HepG2 (cell line): Measurements from ENCODE around the gene MAN2C1. TPM values are rescaled to one million over a fixed set of nuclear protein-coding genes. Genes with fewer than 3 reads are reported as not detected.

Source experiments
- ATAC-seq: fragments of 200-7000 bp; cut with Tn5 transposase; 3 replicates; pipeline ENCODE4 v1.9.1; 2020; ENCODE audit warnings: mild to moderate bottlenecking, moderate library complexity
- BruUV-seq: library from RNA; stranded (reverse); fragments of 400-500 nt; replicated peaks from 2 replicates; lab custom pipeline; 2021; lab: Mats Ljungman, UMichigan
- CTCF ChIA-PET: fragments of 300-600 bp; formaldehyde crosslinking; extraction: SDS; loops from one replicate; lab custom pipeline; 2021; ENCODE audit warnings: low total read pairs, inconsistent platforms, low intra/inter-chr PET ratio; lab: Yijun Ruan, JAX
- POLR2A ChIA-PET: fragments of 350-600 bp; sonication (Branson Sonifier 250); formaldehyde crosslinking; loops from one replicate; lab custom pipeline; 2020; ENCODE audit warnings: antibody characterized with exemption, inconsistent platforms; lab: Yijun Ruan, JAX
- DNase-seq: peaks from one replicate; pipeline ENCODE4 v3.0.0-alpha.2; 2015; ENCODE audit warnings: low spot score
- FAIRE-seq: peaks from 3 replicates; lab custom pipeline; 2011; peaks lifted over from hg19 to GRCh38; lab: Jason Lieb, UNC
- H2AFZ ChIP-seq: one replicate; pipeline ENCODE4 v1.6.1; 2011; ENCODE audit warnings: low read length, inconsistent platforms
- H3K27ac ChIP-seq: fragments of 300-600 bp; 3 replicates; pipeline ENCODE4 v1.8.0; 2011; ENCODE audit warnings: mixed run types, mild to moderate bottlenecking, mixed read lengths, low read length, inconsistent platforms; ENCODE audit not compliant: insufficient read depth; ENCODE audit errors: extremely low read length
- H3K27me3 ChIP-seq, 2 experiments: fragments of 200-600 bp in 1 of 2; 2 replicates in 1 of 2; 3 replicates in 1 of 2; pipeline versions ENCODE4 v1.6.0 to v1.8.0; 2011; ENCODE audit warnings: low read length in 2 of 2, mild to moderate bottlenecking in 2 of 2, moderate library complexity in 2 of 2, inconsistent platforms in 1 of 2; ENCODE audit not compliant: insufficient read depth in 2 of 2, control insufficient read depth in 1 of 2
- H3K36me3 ChIP-seq, 2 experiments: fragments of 200-600 bp in 1 of 2; replicated peaks in 1 of 2; 2 replicates in 1 of 2; 3 replicates in 1 of 2; pipeline versions ENCODE4 v1.5.1 to v1.8.0; 2011; ENCODE audit warnings: low read length in 2 of 2, inconsistent platforms in 1 of 2; ENCODE audit not compliant: insufficient read depth in 2 of 2, control insufficient read depth in 1 of 2
- H3K4me1 ChIP-seq: 2 replicates; pipeline ENCODE4 v1.5.1; 2012; ENCODE audit warnings: low read length, inconsistent platforms; ENCODE audit not compliant: insufficient read depth
- H3K4me2 ChIP-seq: 2 replicates; pipeline ENCODE4 v1.6.0; 2011; ENCODE audit warnings: low read depth, low read length, inconsistent platforms
- H3K4me3 ChIP-seq, 3 experiments: fragments of 200-600 bp in 1 of 3; sonication (generic), shearing (Covaris generic) in 1 of 3; replicated peaks in 1 of 3; 2 replicates each; pipeline ENCODE4 v1.5.1; 2011 to 2016; ENCODE audit warnings: low read length in 3 of 3, inconsistent platforms in 2 of 3, low read depth in 2 of 3, mild to moderate bottlenecking in 2 of 3, control low read depth in 1 of 3, mixed read lengths in 1 of 3; ENCODE audit not compliant: insufficient read depth in 1 of 3
- H3K79me2 ChIP-seq: one replicate; pipeline ENCODE4 v1.6.1; 2011; ENCODE audit warnings: low read length, inconsistent platforms; ENCODE audit not compliant: insufficient read depth
- H3K9ac ChIP-seq: 2 replicates; pipeline ENCODE4 v1.6.0; 2011; ENCODE audit warnings: mild to moderate bottlenecking, low read depth, low read length, inconsistent platforms; ENCODE audit not compliant: insufficient read depth
- H3K9me3 ChIP-seq: 2 replicates; pipeline ENCODE4 v1.5.1; 2012; ENCODE audit warnings: mild to moderate bottlenecking, low read length
- H4K20me1 ChIP-seq: 2 replicates; pipeline ENCODE4 v1.6.0; 2011; ENCODE audit warnings: inconsistent platforms, mild to moderate bottlenecking, low read length, moderate library complexity; ENCODE audit not compliant: insufficient read depth
- DNMT3B ChIP-seq: conservative IDR thresholded peaks from 2 replicates; pipeline ENCODE4 v1.6.1; 2016; ENCODE audit warnings: missing biosample characterization, control low read depth
- KDM3A ChIP-seq: IDR thresholded peaks from 2 replicates; pipeline ENCODE4 v1.6.1; 2018; ENCODE audit warnings: low read depth, missing compliant biosample characterization
- MTF1 ChIP-seq: sonication (generic); formaldehyde crosslinking; IDR thresholded peaks from 2 replicates; pipeline ENCODE4 v1.5.0; 2020; ENCODE audit warnings: missing genetic modification reagents
- NFATC3 ChIP-seq: sonication (generic); formaldehyde crosslinking; IDR thresholded peaks from 2 replicates; pipeline ENCODE4 v1.5.1; 2020; ENCODE audit warnings: mild to moderate bottlenecking, missing genetic modification reagents
- NFRKB ChIP-seq: fragments of 450-650 bp; IDR thresholded peaks from 2 replicates; pipeline ENCODE4 v1.6.1; 2017
- STAG1 ChIP-seq: sonication (generic); formaldehyde crosslinking; IDR thresholded peaks from 2 replicates; pipeline ENCODE4 v1.4.0; 2020; ENCODE audit warnings: missing genetic modification reagents
- TFAP4 ChIP-seq: sonication (generic); IDR thresholded peaks from 2 replicates; pipeline ENCODE4 v1.6.1; 2016; ENCODE audit warnings: low read depth, borderline replicate concordance
- TRIM24 ChIP-seq: sonication (generic); formaldehyde crosslinking; IDR thresholded peaks from 2 replicates; pipeline ENCODE4 v1.8.0; 2022; ENCODE audit warnings: mild to moderate bottlenecking, missing genetic modification reagents
- ZBTB21 ChIP-seq: sonication (generic); formaldehyde crosslinking; IDR thresholded peaks from 2 replicates; pipeline ENCODE4 v1.4.0; 2020; ENCODE audit warnings: missing genetic modification reagents
- ZFX ChIP-seq: sonication (generic); formaldehyde crosslinking; IDR thresholded peaks from 2 replicates; pipeline ENCODE4 v1.4.0; 2020; ENCODE audit warnings: mild to moderate bottlenecking, low read depth, missing genetic modification reagents, moderate library complexity
- ZNF264 ChIP-seq: sonication (generic); formaldehyde crosslinking; IDR thresholded peaks from 2 replicates; pipeline ENCODE4 v1.4.0; 2020; ENCODE audit warnings: missing genetic modification reagents
- ZNF746 ChIP-seq: sonication (generic); formaldehyde crosslinking; IDR thresholded peaks from 2 replicates; pipeline ENCODE4 v1.8.0; 2022; ENCODE audit warnings: mild to moderate bottlenecking, missing genetic modification reagents
- ZNF790 ChIP-seq: sonication (generic); formaldehyde crosslinking; IDR thresholded peaks from 2 replicates; pipeline ENCODE4 v1.8.0; 2022; ENCODE audit warnings: missing genetic modification reagents, mild to moderate bottlenecking, borderline replicate concordance
- WGBS: methylation state at CpG from one replicate; pipeline ENCODE4 v1.1.6; 2017; ENCODE audit warnings: low lambda C conversion rate; 5-methylcytosine and 5-hydroxymethylcytosine counted together
- in situ Hi-C: cut with HindIII; loops from 2 replicates; pipeline ENCODE4 v1.10.0; 2017; ENCODE audit warnings: low pct_unique_long_range_greater_than_20kb; ENCODE audit not compliant: extremely low pct_ligation_motif_present
- intact Hi-C: fragments of 100-400 bp; cut with micrococcal nuclease; formaldehyde crosslinking; loops from one replicate; pipeline ENCODE4 v1.10.0; 2022; ENCODE audit not compliant: unreplicated experiment
- polyA plus RNA-seq, 8 experiments: library from polyadenylated mRNA; depleted of rRNA in 3 of 8; stranded (reverse) in 7 of 8; unstranded in 1 of 8; fragments of >200 nt; fragmentation: Illumina TruSeq in 4 of 8; extraction: Trizol in 4 of 8; gene quantifications; 2 replicates each; pipeline versions ENCODE4 v1.2.1 to v1.2.3, GENCODE V29; 2011 to 2016; ENCODE audit warnings: low read depth in 4 of 8, missing spikeins in 1 of 8, mixed read lengths in 1 of 8; ENCODE audit not compliant: insufficient read depth in 1 of 8
- total RNA-seq, 5 experiments: library from RNA; depleted of rRNA; stranded (reverse); fragments of >200 nt; fragmentation: Illumina TruSeq; extraction: Trizol; gene quantifications; 2 replicates each; pipeline ENCODE4 v1.2.3, GENCODE V29; 2016; ENCODE audit warnings: low read depth in 1 of 5
- TF ChIP-seq, protein P1 (sequence below): IDR thresholded peaks from 2 replicates; pipeline ENCODE4 v1.6.1; 2016; ENCODE audit warnings: low read depth

The MAN2C1 gene
- total and polyA plus RNA-seq, 2 of the 13 experiments (the other 11 are each of a cell fraction or from before 2014, with no cell fraction given), result 62.6 to 71.0 TPM

GRCh38 chr15:75328493-75329314, 39.7 kb downstream of the MAN2C1 start (continued):
- TF ChIP-seq NFATC3 (no peak), TFAP4 (peak; percentile 40; the same call in 1 of the 2 replicates), STAG1 (CRISPR knock-in tag) (peak; percentile 23; the same call in 1 of the 2 replicates), ZNF746 (CRISPR knock-in tag) (no peak)

GRCh38 chr15:75327491-75327890, 40.9 kb downstream of the MAN2C1 start:
- Histone ChIP-seq H3K9me3 (no peaks in the 10 kb centered on the region), H3K4me3 (no peak overlapping the region), H2AFZ (no peak overlapping the region), H3K4me2 (no peak overlapping the region), H3K79me2 (no peaks in the 10 kb centered on the region), H3K9ac (no peak overlapping the region), H3K27ac (no peak overlapping the region), H3K27me3 (peaks cover 0 to 4% of the 10 kb centered on the region in 2 experiments; a peak in 2 of 5 replicates), H3K4me1 (peaks cover 23% of the 10 kb centered on the region), H3K36me3 (no peaks in the 10 kb centered on the region), H4K20me1 (no peaks in the 10 kb centered on the region)
- no peak for FAIRE-seq
- CTCF ChIA-PET, result no interaction called here
- 0% methylated on average over 1 of the region's 3 CpGs for WGBS
- BruUV-seq, result no TSS peak
- ATAC-seq, result no peak
- no peak for DNase-seq
- intact Hi-C loops (no loop called here), in situ Hi-C loops (no loop called here)
- no peak for TF ChIP-seq ZFX (CRISPR knock-in tag)
- no peak for TF ChIP-seq MTF1 (CRISPR knock-in tag)
- TF ChIP-seq KDM3A (CRISPR knock-in tag), result no peak
- TF ChIP-seq ZNF790, result no peak
- TF ChIP-seq ZNF264 (CRISPR knock-in tag), result no peak
- no peak for TF ChIP-seq TRIM24 (CRISPR knock-in tag)
- TF ChIP-seq, protein P1, sequence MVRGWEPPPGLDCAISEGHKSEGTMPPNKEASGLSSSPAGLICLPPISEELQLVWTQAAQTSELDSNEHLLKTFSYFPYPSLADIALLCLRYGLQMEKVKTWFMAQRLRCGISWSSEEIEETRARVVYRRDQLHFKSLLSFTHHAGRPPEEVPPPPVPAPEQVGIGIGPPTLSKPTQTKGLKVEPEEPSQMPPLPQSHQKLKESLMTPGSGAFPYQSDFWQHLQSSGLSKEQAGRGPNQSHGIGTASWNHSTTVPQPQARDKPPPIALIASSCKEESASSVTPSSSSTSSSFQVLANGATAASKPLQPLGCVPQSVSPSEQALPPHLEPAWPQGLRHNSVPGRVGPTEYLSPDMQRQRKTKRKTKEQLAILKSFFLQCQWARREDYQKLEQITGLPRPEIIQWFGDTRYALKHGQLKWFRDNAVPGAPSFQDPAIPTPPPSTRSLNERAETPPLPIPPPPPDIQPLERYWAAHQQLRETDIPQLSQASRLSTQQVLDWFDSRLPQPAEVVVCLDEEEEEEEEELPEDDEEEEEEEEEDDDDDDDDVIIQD, result no peak
- no peak for TF ChIP-seq DNMT3B (CRISPR knock-in tag)
- TF ChIP-seq NFRKB, result no peak
- TF ChIP-seq ZBTB21, result no peak
- TF ChIP-seq, all 625 proteins: peak for 0
- POLR2A ChIA-PET, result interaction anchor here (2.6 kb wide), 1 partner anchor 41 kb away, joined by 9 read pairs; the partner anchor contains the start of gene MAN2C1
